ENCODE results near the gene BTBD9. TPM values are rescaled to one million over a fixed set of nuclear protein-coding genes. Genes with fewer than 3 reads are reported as not detected.

Gene BTBD9
- total and polyA plus RNA-seq, 10 donors: 1.2 to 43.1 (median 27.8) TPM

- H3K27ac ChIP-seq: no peak overlapping the region
- DNase-seq: no peak
- intact Hi-C loops (cut with DNase I; ENCODE audit: low total_unique reads): loop anchor here (5.0 to 10.0 kb wide), 2 partner anchors 698 to 785 kb away; no protein-coding TSS in a partner anchor
- H3K4me3 ChIP-seq: no peak overlapping the region
- no peak for TF ChIP-seq CTCF (IDR thresholded peaks at IDR 0.05 in 8 of 11, conservative IDR thresholded peaks at IDR 0.05 in 3 of 11)
- TF ChIP-seq POLR2AphosphoS5 (IDR thresholded peaks at IDR 0.05): no peak
- no peak for TF ChIP-seq POLR2A (IDR thresholded peaks at IDR 0.05)
- WGBS, 5 donors: 84 to 95% (median 91%) methylated on average over 2 of the region's 2 CpGs
- H3K9me3 ChIP-seq: no peaks in the 10 kb centered on the region
- H3K4me1 ChIP-seq: peaks cover 0 to 11% (median 0%) of the 10 kb centered on the region in 6 donors
- peaks cover 0 to 5% (median 0%) of the 10 kb centered on the region in 6 donors for H3K36me3 ChIP-seq
- H3K27me3 ChIP-seq (replicated peaks in 1 of 7): no peaks in the 10 kb centered on the region
These were observed 149.8 kb downstream of the BTBD9 start for GRCh38 chr6:38489951-38490350.

GRCh38 chr6:38487423-38487822 lies 152.3 kb downstream of the BTBD9 start:
- intact Hi-C loops (cut with DNase I; ENCODE audit: low total_unique reads): no loop called here
- DNase-seq: no peak
- H3K9me3 ChIP-seq: no peaks in the 10 kb centered on the region

GRCh38 chr6:38485488-38485887 lies 154.2 kb downstream of the BTBD9 start:
- no peak for TF ChIP-seq POLR2A (IDR thresholded peaks at IDR 0.05)
- no peak for TF ChIP-seq POLR2AphosphoS5 (IDR thresholded peaks at IDR 0.05)
- no peak for TF ChIP-seq CTCF (IDR thresholded peaks at IDR 0.05 in 8 of 11, conservative IDR thresholded peaks at IDR 0.05 in 3 of 11)
- 54 to 91% (median 84%) methylated on average over 1 of the region's 1 CpG for WGBS, 5 donors
- Histone ChIP-seq H3K4me3 (no peak overlapping the region), H3K9me3 (no peaks in the 10 kb centered on the region), H3K4me1 (peaks cover 0 to 30% (median 8%) of the 10 kb centered on the region in 6 donors), H3K36me3 (peaks cover 0 to 5% (median 0%) of the 10 kb centered on the region in 6 donors), H3K27me3 (replicated peaks in 1 of 7) (no peaks in the 10 kb centered on the region), H3K27ac (no peak overlapping the region)
- no peak for DNase-seq
- intact Hi-C loops (cut with DNase I; ENCODE audit: low total_unique reads): no loop called here

More at GRCh38 chr6:38487423-38487822, 152.3 kb downstream of the BTBD9 start:
- Histone ChIP-seq H3K4me1 (peaks cover 0 to 19% (median 6%) of the 10 kb centered on the region in 6 donors), H3K27ac (no peak overlapping the region), H3K36me3 (peaks cover 0 to 5% (median 0%) of the 10 kb centered on the region in 6 donors), H3K4me3 (no peak overlapping the region), H3K27me3 (replicated peaks in 1 of 7) (no peaks in the 10 kb centered on the region)
- WGBS, 5 donors: 85 to 96% (median 92%) methylated on average over 7 of the region's 7 CpGs
- TF ChIP-seq POLR2AphosphoS5 (IDR thresholded peaks at IDR 0.05): no peak
- no peak for TF ChIP-seq CTCF (IDR thresholded peaks at IDR 0.05 in 8 of 11, conservative IDR thresholded peaks at IDR 0.05 in 3 of 11)
- TF ChIP-seq POLR2A (IDR thresholded peaks at IDR 0.05): no peak

GRCh38 chr6:38484656-38485055 lies 155.1 kb downstream of the BTBD9 start:
- Histone ChIP-seq H3K4me1 (peaks cover 0 to 33% (median 9%) of the 10 kb centered on the region in 6 donors), H3K9me3 (no peaks in the 10 kb centered on the region), H3K27ac (peak overlapping the region in 2 of 8 donors; percentile 28 to 29), H3K4me3 (no peak overlapping the region), H3K36me3 (no peaks in the 10 kb centered on the region), H3K27me3 (replicated peaks in 1 of 7) (no peaks in the 10 kb centered on the region)
- DNase-seq: no peak
- TF ChIP-seq CTCF (IDR thresholded peaks at IDR 0.05 in 8 of 11, conservative IDR thresholded peaks at IDR 0.05 in 3 of 11): no peak
- no peak for TF ChIP-seq POLR2AphosphoS5 (IDR thresholded peaks at IDR 0.05)
- TF ChIP-seq POLR2A (IDR thresholded peaks at IDR 0.05): no peak
- intact Hi-C loops (cut with DNase I; ENCODE audit: low total_unique reads): no loop called here
- 90 to 95% (median 93%) methylated on average over 3 of the region's 3 CpGs for WGBS, 5 donors
